UCSD-AML1 (cell line): ENCODE data around the gene PRDM5.

Experiments
- DNase-seq: peaks from one replicate; lab custom pipeline; 2025; ENCODE audit not compliant: unreplicated experiment; lab: John Stamatoyannopoulos, UW

The PRDM5 gene

DNA sequence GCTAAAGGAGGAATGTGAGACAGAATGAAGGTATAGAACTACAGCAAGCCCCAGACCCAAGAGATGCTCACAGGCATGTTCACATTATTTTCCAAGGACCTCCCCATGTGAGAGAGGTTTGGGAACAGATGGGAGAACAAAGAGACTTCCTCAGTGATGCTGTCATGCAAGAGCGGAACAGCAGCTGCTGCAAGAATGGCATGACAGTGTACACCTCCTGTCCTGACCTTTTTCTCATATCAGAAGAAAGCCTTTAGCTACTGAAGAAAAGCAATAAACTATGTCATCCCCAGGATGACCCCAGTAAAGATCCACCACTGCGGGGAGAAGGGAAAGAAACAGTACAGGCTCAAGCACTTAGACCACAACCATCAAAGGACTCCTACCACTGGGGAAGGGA lies 7.2 kb downstream of the PRDM5 start:
- DNase-seq: no peak

DNA sequence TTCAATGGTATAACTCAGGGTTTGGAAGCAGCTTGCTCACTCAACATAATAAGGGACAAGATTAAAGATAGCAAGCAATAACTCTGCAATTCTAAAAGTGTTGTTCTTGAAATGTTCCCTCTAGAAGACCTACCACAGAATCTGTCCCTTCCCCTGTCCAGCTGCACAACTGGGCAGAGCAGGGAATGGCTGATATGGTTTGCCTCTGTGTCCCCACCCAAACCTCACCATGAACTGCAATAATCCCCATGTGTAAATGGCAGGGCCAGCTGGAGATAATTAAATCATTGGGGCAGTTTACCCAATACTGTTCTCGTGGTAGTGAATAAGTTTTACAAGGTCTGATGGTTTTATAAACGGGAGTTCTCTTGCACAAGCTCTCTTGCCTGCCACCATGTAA lies 19.1 kb downstream of the PRDM5 start:
- DNase-seq: no peak

DNA sequence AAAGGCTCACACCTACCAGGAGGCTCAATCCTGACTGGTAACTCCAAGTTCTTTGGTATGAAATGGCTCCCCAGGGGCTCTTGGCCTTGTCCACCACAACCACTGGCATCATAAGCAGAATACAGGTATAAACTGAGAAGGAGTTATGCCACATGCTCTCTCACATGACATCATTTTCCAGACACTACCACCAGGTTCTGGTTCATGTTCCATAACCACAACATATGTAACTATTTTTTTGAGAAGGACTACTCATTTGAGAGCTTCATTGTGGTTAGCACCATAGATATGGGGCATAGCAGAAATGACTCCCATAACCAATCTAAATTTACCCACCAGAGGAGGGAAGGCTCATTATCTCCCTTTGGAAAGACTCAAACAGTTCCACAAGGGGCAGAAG lies 19.6 kb downstream of the PRDM5 start:
- no peak for DNase-seq

DNA sequence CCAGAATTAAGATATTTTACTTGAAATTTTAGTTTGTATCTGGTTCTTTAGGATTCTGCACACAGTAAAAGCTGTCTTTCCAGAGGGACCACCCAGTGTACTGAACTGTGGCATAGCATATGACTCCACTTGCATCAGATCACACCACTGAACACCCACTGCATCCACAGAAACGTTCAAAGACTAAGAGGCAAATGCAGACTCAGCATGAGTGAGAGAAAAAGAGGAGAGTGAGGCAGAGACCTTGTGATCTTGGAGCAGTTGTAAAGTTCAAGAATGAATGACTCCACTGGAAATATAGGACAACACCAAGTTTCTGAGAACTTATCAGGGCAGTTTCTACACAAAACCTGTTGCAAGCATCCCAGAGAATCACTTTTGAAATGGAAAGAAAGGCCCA lies 20.8 kb downstream of the PRDM5 start:
- DNase-seq: no peak

DNA sequence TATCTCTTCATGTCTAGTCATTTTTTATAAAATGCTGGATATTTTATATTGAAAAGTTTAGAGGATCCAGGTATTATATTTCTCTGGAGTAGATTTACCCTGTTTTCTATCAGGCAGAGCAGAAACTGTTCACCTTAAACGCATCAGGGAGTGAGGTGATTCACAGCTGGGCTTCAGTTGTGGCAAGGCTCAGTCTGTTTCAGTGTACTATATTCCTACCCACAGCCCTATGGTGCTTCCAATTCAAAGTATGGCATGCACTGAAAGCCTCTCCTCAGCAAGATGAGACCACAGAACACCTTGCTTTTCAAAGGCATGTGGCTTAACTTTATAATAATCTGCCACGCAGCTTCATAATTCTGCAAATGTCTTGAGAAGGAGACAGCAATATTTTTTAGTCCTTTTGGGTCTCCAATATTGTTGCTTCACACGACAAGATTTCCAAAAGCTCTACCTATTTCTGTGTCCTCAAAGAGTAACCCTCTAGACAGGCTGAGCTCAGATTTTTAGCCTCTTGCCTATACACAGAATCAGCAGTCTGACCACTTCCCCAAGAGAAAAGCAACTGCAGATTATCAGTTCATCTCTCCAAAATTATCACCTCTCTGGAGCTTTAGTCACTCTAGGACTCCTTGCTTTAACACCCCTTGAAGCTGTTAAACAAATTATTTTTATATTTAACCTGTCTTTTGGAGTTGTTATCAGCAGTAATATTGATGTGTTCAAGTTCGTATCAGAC lies 24.4 kb downstream of the PRDM5 start:
- DNase-seq: no peak

- DNase-seq: no peak
Measured at GRCh38 chr4:120895554-120895953, 27.0 kb downstream of the PRDM5 start.

DNA sequence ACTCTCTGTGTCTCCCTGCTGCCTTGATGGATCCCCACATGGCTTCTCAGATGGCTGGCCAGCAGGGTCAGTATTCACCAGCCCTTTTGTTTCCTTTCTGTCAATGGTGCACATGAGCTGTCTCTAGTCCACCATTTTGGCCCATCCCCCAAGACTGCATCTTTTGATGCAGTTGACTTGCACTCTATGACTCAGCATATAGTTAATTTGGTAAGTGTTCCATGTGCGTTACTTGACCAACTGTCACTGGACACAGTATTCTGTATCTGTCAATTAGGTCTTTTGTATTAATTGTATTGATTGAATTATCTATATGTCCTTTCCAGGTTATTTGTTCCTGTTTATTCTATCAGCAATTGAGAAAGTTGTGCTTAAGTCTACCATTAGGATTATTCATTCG lies 29.2 kb downstream of the PRDM5 start:
- no peak for DNase-seq

GRCh38 chr4:120886191-120886590 lies 36.3 kb downstream of the PRDM5 start:
- DNase-seq: no peak

DNA sequence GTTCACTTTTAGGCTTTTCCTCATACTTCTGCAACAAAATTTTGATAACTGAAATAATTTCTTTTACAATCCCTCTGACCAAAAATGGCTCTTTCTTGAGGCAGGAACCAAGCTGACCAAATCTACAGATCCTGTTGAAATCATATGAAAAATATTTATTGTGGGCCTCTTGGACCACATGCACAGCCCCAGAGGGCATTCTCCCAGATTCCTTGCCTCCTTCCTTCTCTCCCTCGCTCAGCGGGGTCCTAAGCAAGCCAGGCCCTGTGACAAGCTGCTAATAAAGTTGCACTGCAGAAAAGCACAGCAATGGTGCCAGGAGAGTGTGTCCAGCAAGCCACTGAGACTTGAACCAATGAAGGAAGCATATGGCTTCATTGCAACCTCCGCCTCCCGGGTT lies 40.7 kb downstream of the PRDM5 start:
- DNase-seq: no peak

GRCh38 chr4:120881351-120881750 lies 41.2 kb downstream of the PRDM5 start:
- no peak for DNase-seq

- DNase-seq: no peak
Measured at GRCh38 chr4:120877021-120877420, 45.5 kb downstream of the PRDM5 start.

DNA sequence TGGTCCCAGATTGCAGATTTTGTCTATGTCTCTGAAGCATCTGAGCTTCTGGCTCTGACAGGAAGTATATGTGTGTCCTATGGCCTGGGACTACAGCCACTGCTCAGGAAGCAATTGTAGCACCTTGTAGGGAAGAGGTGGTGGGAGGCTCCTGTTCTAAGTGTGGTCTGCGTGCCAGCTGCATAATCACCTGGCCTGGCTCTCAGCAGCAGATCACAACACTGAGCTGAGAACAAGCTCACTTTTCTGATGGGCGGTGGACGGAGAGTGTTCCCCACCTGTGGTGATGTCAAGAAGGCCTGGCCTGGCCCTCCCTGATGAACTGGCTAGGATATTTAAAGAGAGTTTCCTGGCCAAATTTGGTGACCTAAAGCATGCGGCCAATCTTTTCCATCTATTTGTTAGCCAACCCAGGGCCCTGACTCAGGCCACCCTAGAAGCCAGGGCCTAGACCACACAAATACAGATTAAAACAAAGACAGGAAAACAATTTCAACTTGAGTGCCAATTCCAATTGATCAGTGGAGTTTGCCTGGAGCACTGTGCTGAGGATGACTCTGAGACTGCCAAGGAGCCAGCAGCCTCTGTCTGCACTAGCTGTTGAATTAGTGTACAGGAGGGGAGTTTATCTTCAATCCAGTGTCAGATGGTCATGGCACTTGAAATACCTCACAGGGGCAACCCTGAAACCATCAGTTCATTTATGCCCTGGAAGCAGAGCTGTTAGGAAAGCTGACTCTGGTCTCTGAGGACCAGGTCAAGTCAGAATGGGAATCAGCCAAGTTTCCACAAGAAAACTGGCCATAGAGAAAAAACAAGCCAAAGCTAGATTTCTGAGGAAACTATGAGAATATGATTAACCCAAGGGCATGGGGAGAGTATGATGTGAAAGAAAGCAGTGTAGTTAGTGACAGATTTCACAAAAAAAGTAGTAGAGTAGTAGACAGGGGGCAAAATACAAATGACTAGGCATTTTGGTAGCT lies 47.4 kb downstream of the PRDM5 start:
- no peak for DNase-seq

DNA sequence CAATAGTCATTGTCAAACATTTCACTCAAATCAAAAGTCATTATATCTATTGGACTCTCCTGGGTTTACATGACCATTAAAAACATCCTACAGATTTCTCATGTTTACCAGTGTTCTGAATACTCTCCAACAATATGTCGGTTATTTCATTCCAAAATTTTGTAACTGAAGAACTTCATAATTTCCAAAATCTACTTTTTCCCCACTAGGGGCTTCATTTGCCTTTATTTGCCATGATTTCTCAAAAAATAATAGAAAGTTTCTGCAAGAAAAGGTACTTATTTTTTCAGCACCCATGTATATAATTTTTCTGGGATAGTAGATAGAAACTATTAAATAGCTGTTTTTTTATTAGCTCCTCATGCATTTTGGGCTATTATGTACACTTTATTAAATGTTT lies 49.0 kb downstream of the PRDM5 start:
- no peak for DNase-seq

DNA sequence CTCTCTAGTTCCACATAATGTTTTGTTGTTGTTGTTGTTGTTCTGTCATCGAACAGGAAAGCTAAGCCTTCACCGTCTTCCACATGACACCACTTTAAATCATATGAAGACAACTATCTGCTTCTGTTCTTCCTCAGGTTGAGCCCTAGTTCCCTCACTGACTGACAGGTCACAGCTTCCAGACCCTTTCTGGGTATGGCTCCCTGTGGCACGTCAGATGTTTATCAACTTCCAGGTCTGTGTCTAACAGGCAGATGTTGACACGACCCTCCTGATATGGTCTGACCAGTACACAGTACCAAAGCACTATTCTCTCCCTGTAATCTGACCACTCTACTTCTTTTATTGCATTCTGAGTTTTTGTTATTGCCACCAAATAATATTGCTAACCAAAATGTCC lies 51.4 kb downstream of the PRDM5 start:
- no peak for DNase-seq

DNA sequence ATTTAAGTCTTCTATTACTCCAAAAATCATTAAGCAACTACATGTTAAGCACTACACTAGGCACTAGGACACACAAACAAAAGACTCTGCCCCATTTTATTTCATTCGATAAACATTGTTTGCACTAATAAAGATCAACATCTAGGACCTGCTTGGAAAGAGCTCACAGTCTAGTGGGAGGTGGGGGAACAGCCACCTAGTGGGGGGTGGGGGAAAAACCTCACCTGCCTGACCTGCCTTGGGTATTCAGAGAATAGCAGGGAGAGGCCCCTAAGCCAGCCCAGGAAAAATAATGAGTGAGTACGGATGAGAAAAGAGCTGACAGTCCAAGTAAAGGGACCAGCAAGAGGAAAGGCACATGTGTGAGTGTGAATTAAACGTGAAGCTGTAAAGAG lies 52.2 kb downstream of the PRDM5 start:
- no peak for DNase-seq

DNA sequence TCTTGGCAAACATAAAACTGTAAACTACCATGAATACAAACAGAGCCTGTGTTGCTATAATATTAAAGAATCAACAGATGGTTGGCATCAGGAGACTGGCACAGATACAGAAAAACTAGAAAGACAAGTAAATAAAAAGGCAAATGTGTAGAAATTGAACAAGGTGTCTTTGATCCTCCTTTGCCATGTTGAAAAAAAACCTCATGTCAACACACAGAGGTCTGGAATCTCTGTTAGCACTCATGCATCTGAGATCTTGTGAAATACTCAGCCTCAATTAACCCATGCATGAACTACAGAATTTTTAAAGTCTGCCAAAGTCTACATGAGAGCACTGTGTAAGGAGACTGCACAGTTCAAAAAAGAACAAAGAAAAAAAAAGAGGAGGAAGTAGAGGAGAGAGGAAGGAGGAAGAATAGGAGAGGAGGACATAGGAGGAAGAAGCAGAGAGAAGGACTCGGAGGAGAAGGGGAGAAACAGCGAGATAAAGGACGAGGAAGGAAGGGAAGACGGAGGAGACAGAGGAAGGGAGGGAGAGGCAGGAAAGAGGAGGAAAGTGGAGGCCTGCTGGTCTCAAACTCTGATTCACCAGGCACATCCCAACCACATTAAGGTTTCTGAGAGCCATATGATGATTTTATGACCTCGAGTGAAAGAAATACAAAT lies 52.8 kb downstream of the PRDM5 start:
- no peak for DNase-seq

GRCh38 chr4:120867506-120867905 lies 55.0 kb downstream of the PRDM5 start:
- DNase-seq: no peak

- DNase-seq: no peak
Measured at GRCh38 chr4:120865985-120866384, 56.5 kb downstream of the PRDM5 start.

GRCh38 chr4:120864969-120865368 lies 57.6 kb downstream of the PRDM5 start:
- no peak for DNase-seq

DNA sequence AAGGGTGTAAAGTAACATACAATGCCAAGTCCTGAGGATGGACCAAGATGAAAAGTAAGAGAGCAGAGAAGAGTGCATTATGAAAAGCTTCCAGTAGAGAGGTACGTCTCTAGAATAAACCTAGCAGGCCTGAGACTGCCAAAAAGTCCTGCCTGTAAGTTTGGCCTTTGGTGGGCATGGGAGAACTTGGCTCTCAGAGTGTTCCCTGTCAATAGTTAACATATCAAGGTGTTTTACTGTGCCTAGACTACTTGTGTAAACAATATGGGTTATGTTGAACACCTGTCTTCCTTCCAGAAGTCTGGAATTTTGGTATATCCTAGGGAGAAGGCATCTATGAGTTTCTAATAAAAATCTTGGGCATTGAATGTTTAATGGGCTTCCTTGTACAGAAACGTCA lies 60.1 kb downstream of the PRDM5 start:
- DNase-seq: no peak

DNA sequence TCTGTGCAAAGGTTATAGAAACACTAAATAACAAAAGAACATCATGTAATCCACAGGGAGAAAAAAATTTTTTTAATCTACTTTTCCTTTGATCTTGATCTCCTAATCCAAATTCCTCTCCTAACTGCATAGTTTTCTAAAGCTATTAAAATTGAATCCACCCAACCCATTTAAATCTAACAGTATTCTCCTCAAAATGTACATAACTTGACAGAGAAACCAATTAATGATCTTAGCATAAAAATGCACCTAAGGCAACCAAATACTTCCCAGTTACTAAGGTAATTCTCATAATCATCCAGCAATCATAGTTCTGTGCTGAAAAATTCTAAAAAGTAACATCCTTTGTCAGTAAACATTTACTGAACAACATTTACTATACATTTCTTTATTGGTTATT lies 60.7 kb downstream of the PRDM5 start:
- no peak for DNase-seq

GRCh38 chr4:120858776-120859175 lies 63.8 kb downstream of the PRDM5 start:
- DNase-seq: no peak
